Measurements from ENCODE around the gene FAM174B.

FAM174B gene

DNA sequence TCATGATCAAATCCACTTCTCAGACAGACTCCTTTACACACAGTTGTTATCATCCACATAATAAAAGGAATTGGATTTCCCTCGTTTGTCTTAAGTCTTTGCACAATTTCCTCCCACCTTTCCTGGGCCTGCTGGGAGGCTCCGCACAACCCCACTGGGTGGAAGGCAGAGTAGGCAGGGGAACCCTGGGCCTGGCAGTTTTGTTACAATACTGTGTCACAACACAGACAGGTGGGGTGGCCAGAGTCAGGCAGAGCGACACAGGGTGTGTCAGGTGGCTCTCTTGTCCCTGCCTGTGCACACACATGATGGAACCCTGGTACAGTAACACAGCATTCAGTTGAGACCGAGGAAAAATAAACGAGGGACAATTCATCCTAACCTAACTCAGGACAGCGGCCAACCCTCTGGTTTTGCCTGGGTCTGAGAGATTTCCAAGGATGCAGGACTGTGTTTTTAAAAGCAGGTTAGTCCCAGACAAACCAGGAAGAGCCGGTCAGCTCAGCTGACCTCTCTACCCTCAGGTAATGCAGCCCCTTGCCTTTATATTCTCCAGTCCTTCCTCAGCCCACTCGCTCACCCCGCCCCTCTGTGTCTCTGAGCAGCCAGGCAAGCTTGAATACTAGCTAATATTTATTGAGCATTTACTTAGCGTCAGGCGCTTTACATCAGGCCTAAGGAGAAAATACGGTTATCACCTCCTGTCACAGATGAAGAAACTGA lies 8.8 kb upstream of the FAM174B start:
- no peak for DNase-seq

DNA sequence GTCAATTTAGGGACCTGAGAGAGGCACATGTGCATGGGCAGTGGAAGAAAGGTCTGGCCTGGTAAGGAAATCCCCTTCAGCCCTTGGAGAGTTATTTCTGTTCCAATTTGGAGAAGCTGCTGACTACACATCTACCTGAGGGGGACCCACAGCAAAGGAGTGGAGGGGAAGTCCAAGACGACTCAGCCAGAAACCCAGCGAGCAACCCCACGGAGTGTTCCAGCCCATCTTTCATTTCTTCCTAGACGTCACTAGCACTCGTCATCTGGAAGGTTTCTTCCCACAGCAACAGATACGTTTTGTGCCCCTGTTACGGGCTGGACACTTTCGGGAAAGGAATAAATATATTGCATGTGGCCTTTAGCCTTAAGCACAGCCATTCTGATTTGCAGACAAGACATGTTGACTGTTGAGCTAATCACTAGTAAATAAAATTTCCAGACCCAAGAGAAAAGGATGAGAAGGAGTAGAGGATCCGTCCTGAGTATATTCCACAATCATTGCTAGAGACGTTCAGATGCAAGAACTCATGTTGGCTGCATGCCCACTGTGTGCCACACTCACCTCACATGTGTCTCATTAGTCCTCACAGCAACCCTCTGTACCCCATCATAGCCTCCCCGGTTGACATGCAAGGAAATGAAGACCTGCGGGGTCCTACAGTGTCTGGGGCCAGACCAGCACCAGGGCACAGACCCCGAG lies 7.8 kb upstream of the FAM174B start:
- DNase-seq, result no peak

DNA sequence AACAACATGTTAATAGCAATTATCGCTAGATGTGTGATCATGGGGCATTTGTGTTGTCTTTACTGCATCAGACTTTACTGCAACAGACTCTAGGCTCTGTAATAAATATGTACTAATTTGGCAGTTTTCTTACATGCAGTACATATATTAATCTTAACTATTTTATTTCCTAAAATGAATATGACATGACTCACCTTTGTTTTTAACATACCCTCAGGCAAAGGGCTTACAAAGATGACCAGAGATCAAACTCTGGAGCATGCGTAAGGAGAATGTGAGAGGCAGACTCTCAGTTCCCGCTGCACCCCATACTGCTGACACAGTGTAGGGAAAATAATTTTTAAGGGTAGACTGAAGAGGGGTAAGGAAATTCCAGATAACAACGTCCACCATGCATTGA lies 7.2 kb upstream of the FAM174B start:
- DNase-seq, result no peak

DNA sequence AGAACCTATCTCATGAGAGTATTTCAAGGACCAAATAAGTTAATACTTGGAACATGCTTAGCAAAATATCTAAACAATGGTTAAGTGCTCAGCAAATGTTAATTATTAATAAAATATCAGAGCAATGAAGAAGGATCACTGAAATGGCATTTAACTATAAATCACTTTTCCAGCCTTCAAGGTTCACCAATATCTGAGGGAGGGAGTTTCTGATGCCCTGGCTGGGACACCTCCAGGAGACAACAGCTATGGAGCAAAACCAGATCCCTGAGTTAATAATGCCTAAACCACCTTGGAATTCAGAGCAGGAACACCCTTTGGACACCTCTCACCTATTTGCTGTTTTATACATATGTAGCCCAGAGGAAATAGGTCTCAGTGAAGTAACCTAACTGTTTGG lies 6.4 kb upstream of the FAM174B start:
- no peak for DNase-seq

DNA sequence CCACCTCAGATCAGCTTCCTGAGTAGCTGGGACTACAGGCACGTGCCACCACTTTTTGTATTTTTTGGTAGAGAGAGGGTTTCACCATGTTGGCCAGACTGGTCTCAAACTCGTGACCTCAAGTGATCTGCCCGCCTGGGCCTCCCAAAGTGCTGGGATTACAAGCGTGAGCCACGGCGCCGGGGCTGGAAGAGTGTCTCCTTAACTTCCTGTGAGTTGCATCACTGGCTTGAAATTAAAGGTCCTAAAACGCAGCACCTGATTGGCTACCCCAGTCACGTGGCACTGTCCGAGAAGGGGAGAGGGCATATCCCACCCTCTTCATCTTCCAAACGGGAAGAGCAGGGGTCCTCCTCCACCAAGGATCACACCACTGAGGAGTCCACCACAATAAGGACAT lies 5.5 kb upstream of the FAM174B start:
- DNase-seq, result no peak

DNA sequence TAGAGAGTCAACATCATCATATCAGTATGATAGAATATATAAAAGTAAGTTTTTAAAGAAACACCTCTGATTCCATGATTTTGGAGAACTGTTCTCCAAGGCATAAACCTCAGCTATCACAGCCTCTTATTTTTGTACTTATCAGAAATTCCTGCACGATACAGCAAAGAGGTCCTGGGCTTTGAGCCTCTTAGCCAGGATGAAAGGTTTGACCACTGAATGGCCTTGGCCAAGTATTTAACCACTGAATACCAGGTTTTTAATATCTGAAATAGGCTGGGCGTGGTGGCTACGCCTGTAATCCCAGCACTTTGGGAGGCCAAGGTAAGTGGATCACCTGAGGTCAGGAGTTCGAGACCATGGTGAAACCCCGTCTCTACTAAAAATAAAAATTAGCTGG lies 1.9 kb upstream of the FAM174B start:
- no peak for DNase-seq

DNA sequence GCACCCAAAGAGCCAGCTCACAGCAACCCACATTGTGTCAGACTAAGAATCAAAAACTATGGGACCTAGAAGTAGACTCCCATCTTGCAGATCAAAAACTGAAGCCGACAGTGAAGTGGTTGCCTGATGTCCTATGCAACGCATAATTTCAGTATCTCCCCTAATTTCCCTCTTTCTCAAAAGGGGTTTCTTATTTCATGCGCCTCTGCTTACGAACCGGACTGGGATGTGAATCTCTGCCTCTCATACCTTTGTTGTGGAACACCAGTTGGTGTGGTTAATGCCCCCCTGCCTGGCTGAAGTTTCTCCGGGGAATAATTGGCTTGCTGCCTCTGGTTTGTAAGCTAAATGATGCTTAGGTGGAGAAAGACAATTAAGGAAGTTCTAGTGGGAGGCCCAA lies 514 bp upstream of the FAM174B start:
- DNase-seq, result no peak

DNA sequence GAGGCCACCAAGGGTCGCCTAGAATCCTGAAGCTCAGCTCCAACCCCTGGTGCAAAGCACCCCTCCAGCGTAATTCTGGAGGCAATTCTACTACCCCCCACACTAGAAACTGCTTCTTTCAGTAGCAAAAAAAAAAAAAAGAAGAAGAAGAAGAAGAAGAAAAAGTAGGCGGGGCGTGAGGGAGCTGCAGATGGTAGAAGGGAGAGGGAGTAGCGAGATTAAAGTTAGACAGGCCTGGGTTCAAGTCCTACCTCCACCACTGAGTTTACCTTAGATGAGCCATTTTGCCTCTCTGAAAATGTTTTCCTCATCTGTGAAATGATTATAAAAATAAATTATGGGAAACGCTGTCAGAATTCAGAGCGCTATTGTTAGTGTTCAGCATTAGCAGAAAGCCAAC lies 913 bp downstream of the FAM174B start:
- no peak for DNase-seq

DNA sequence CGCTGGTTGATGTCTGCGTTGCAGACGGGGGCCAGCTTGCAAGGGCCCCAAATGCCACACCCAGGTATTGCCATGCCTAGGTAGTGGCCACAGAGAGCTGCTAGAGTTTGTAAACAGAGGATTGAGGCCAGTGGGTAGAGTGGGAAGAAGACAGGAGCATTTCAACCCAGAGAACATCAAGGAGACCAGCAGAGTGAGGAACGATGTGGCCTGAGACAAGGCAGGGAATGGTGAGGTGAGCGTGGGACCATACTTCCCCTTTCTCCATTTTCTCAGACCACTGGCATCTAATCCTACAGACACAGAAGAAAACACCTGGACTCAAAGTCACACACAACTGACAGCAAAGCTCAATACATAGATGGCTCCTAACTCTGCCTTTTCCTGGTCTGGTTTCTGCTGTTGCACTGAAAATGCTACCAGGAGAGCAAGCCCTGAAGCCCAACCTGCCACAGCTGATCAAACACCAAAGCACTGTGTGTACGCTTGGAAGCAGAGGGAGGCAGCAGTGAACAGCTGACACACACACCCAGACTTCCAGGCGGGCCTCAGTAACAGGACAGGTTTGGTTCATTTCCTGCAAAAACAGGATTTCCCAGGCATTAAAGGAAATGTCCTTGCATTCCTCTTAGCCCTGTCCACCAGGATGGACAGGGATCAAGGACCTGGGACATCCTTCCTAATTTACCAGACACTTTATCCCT lies 1.6 kb downstream of the FAM174B start:
- DNase-seq, result no peak

DNA sequence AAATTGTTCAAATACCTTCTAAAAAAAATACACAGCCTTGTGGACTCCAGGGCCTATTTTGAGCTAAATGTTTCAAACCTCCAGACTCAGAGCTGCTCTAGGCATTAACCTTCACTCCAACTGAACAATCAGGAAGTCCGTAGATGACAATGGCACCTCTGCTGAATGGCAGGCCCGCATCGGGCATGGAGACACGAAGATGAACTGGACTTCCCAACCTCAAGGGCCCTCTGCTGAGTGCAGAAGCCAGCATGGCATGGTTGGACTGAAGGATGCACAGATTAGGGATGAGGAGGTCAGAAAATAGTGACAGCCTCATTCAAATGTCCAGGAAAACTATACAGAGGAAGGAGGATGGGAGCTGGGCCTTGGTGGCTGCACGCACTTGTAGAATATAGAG lies 2.2 kb downstream of the FAM174B start:
- DNase-seq, result no peak

DNA sequence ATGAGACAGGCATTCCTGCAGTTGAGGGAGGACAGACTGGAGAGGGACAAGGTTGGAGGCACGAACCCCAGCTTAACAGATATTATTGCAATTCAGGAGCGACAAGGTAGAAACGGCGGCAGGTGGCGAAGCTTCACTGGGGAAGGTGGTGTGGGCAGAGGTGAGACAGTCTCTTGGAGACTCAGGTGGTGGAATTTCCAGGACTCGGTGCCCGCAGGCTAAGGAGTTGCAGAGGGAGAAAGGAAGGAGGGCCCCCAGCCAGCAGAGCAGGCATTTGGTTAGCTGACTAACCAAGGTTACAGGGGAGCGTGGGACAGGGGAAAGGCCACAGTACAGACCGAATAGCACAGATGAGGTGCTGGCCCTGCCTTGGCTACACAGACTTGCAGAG lies 3.0 kb downstream of the FAM174B start:
- DNase-seq, result no peak

DNA sequence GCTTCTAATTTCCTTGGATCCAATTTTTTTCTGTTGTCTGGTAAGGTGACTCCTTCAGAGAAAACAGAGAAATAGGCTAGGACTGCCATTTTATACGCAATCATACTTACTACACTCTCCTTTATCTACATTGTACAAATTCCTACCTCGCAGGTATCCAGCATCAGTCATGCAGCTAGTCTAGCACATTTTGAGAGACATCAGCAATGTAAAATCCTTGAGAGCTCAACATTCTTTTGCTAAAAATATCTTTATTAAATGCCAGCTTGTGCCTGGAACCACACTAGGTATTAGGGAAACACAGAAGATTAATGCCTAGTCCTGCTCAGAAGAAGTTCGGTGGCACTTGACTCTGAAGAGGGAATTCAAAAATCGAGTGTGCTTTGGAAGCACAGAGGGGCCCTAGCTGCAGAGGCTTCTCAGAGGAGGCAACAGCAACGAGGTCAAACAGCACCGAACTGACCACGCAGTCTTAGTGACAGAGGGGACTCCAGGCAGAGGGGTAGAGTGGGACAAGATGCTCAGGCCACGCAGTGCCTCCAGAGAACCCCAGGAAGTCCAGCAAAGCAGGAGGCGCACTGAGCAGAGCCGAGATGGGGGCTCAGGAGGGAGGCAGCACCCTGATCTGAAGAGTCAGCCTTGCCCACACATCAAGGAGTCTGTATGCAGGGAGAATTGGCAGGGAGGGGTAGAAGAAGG lies 3.5 kb downstream of the FAM174B start:
- DNase-seq, result no peak

DNA sequence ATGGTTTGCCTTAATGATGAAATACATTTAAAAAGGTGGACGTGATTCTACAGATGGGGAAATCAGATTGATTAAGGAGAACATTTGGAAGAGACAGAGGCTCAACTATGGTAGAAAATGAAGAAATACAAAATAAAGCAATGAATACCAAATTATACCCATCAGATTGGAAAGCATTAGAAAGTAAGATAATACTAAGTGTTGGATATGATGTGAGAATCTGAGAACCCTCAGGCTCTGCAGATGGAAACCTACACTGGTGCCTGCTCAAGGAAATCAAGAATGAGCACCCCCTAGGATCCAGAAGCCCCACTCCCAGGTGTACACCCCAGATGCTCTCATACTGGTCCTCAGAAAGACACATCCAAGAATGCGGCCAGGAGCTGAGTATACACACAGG lies 4.6 kb downstream of the FAM174B start:
- DNase-seq, result no peak

DNA sequence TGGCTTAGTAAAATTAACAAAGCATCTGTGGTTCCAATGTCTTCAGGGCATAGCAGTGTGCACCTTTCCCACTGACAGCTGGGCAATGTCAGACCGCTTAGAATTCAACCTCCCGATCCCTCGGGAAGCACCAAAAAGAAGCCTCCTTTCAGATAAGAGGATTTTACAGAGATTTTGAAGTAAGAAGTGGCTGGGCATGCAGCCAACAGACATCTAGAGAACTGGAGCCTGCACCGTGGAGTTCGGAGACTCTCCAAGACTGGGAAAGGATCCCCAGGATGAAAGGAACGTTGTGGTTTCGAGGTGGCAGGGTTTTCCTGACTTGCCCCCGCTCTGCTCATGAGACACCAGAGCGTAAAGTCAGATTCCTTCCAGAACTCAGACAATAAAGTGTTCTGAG lies 5.3 kb downstream of the FAM174B start:
- peak; percentile 96 for DNase-seq

DNA sequence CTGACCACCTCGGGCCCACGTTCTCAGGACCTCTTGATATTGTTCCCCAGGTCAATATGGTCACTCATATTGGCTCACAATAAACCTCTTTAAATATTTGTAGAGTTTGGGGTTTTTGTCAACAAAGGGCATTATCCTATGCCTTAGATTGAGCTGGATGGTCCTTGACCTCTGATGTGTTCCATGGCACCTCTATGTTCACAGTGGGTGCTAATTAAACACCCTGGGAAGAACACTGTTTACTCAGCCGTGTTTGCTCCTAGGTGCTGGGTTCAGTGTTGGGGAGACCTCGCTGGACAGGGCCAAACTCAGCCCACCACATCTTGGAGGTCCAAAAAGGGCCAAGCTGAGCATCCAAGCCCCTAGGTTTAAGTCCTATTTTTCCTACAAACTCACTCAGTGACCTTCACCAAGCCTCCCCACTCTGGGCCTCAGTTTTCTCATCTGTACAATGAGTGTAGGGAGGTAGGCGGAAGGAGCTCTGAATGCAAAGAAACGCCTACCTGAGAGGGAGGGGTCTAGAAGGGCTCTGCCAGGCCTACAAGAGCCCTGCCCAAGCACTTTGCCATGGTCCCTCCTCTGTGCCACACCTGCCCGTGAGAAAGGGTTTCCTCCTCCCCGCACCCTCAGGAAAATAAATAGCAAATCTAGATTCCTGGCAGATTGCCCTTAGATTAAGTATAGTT lies 7.2 kb downstream of the FAM174B start:
- no peak for DNase-seq

DNA sequence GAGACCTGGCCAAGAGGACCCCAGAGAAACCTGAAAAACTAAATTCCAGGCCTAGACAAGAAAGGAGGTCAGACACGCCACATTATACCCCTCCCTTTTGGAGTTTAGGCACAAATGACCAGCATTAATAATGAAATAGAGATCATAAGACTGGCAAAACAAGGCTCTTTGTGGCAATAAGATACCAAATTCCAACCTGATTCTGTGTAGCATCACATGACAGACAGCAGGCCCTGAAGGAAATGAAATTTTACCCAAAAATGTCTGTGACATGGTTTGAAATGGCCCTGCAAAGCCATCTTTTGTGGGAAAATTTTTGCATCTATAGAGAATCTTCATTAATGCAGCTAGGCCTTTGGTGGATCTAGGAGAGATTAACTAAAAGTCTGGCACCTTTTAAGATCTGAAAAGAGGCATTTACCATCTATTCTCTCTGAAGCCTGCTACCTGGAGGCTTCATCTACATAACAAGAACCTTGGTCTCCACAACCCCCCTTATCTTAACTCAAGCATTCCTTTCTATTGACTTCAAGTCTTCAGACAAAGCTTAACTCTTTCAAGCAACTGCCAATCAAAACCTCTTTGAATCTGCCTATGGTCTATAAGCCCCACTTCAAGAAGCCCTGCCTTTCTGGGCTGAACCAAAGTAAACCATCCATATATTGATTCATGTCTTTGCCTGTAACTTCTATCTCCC lies 8.0 kb downstream of the FAM174B start:
- no peak for DNase-seq

DNA sequence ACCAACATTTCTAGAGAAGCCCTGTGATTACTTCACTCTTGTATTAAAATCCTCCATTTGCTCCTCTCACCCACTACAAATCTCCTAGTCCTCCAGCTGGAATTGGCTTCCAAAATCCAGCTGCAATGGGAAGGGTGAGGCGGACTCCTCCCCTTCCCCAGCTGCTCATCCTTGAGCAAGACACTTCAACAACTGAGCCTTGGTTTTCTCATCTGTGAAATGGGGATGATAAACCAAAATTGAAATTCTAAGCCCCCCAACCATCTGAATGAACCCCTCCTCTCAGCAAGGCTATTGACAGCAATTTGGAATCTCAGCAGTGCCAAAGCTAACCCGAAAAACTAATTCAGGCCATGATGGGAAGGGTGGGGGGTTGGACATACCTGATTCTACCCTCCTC lies 9.4 kb downstream of the FAM174B start:
- no peak for DNase-seq

DNA sequence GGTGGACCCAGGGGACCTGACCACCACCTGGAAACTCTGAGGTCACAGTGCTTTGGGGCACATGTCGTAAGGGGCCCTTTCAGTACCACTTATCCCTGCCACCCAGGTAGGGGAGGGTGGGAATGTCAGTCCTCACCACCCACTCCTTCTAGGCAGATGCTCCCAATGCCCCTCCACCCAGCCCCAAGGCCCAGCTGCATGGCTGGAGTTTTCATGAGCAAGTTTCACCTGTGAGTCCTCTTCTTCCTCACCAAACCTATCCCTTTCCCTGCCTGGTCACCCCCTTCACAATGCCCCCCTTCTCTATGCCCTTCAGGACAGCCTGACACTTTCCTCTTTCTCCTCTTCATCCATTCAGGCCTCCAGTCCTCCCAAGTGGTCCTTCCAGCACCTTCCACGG lies 9.8 kb downstream of the FAM174B start:
- no peak for DNase-seq

DNA sequence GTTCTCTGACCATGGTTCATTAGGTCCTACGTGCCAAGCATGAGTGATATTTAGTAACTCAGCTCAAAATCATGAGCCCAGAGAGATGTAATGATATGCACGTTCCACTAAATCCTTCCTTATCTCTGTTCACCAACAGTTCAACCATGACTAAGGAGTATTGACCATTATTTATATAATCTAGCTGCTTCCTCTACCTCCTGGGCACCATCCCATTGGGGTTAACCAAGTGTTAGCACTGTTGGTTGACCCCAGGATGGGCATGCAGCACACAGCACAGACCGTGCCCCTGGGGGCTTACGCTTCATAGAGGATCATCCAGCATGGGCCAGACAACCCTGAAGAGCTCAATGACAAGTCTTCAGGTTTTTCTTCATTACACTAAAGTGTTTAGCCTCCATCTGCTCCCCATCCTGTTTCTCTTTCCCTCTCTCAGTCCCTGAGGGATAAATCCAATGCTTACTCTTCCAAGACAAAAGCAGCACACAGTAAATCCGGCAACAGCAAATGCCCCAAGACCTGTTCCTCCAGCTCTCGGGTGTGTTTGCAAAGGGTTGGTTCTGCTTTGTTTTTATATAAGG lies 10.4 kb downstream of the FAM174B start:
- peak; percentile 94 for DNase-seq

DNA sequence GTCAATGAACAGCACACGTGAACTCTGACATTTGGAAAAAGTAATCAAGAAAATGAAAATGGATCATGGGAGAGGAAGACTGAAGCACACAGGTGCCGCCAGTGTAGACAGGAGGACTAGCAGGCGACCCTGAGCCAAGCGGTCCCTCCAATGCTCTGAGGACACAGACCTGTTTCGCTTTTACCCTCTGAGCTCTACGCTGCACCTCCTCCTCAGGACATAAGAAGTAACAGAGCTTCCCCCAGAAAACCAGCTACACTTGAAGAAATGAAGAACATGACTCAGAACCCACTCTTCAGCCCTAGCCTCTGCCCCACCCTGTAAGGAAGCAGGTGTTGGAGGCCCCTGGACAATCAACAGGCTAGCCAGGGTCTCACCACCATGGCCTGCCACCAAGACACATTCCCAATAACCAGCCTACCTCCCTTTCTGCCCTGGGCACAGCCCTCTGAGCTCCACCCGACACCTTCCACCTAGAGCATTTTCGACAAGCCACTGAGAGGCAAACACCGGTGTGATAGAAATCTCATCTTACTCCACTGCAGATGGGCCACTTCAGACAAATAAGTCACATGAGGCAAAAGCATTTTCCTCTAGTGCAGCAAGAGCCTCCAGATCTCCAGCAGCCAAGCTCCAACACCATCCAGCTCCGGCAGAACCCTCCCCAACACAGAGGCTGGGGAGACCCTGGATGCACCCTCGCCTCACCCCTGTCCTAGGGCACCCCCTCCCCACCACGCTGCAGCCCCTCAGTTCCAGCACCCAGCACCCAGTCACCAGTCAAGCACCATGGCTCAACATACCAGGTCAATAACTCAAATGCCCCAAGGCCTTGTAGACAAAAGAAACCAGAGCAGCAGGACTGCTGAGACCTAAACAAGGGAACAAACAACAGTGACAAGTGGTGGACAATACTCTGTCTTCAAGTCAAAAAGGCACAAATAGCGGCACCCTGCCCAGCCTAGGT lies 11.4 kb downstream of the FAM174B start:
- peak; percentile 60 for DNase-seq
